Measurements from ENCODE around the gene LAD1. TPM values are rescaled to one million over a fixed set of nuclear protein-coding genes. Genes with fewer than 3 reads are reported as not detected.

Gene LAD1
- polyA plus RNA-seq, 10 donors = 10.1 to 23.3 (median 11.4) TPM

DNA sequence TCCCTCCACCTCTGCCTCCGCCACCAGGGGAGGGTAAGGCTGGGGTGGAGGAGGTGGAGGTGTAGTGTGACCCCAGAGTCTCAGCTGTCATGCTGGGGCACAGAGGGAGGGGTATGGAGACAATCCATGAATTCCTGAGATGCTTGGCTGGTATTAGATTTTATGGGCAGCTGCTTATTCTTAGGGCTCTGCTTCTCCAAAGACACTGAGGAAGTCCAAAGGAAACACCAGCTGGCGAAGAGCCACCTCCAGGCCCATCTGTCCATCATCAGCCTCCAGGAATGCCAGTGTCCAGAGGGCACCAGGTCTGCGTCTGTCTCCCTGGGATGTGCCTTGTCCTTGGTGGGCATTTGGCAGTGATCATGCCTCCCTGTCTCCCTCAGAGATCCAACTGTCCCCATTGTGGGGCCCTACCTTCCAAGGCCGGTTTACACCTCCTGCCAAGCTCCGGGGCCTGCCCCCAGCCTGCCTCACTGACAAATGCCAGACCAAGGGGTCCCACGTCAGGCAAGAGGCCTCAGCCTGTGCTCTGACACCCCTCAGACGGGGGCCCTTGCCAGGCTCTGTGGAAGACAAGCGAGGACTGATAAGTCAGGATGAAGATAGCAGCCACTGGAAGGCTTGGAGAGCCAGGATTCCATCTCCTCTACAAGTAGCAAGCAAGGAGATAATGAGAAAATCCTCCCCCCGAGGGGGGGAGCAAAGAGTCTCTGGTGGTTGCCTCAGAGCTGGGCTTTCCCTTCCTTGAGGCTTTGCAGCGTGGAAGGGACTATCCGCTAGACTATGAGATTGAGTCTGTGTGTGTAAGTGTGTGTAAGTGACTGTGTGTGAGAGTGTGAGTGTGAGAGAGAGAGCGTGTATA is 20.9 kb upstream of the LAD1 start:
- DNase-seq = peak; percentile 52 to 67 (median 56)

DNA sequence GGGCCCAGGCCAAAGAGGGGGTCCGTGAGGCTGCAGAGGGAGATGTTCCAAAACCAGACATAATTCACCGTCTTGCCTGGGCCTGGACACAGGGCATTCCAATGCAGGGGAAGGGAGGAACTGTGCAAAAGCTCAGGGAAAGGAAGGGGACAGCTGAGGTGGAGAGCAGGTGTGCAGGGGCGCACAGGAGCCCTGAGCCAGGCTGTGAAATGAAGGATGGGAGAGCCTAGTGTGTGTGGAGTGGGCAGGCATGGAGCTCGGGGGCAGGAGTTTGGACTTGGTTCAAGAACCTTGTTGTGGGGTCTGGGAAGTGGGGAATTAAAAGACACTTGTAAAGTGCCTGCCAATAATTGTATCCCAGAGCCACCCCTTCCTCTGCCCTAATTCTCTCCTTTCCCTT is 20.1 kb upstream of the LAD1 start:
- DNase-seq = no peak

DNA sequence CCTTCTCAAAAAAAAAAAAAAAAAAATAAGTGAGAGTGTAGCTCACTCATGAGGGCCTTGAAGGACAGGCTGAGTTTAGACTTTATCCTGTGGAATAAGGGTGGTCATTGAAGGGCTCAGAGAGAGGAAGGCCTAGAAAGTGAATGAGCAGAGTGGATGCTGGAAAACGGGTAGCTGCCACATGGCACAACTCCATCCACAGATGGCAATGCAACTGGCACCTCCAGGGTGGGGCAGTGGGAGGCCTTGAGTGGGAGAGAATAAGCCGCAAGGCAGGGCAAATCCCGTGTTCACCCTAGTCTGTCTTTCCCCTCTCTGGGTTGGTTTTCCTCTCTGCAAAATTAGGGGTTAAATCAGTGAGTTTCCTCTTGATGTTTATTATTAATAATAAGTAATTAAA is 19.3 kb upstream of the LAD1 start:
- DNase-seq = no peak

DNA sequence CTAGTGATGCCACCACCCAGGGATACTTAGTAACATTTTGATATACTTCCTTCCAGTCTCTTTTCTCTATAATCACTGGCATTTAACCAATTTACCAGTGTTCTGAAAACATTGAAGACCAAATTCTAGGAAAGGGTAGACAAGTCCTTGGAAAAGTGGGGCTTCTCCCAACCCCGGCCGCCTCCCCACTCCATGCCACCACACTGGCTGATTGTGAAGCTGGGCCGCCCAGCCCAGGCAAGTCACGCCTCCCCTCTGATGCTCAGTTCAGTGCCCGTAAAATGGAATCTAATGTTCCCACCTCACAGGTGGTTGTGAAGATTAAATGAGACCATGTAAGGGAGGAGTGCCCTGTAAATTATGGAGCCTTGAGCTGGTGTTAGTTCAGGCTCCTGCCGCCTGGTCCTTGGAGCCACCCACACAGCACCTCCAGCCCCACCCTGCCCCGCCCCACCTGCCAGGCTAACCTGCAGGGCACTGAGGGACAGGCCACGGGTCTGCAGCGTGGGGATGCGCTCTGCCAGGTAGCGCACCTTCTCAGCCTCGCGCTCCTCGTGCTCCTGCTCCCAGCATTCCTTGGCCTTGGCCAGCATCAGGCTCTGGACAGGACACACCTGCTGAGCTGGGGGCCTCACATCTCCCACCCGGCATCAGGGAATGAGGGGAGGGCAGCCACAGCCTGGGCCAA is 15.1 kb upstream of the LAD1 start:
- no peak for DNase-seq

DNA sequence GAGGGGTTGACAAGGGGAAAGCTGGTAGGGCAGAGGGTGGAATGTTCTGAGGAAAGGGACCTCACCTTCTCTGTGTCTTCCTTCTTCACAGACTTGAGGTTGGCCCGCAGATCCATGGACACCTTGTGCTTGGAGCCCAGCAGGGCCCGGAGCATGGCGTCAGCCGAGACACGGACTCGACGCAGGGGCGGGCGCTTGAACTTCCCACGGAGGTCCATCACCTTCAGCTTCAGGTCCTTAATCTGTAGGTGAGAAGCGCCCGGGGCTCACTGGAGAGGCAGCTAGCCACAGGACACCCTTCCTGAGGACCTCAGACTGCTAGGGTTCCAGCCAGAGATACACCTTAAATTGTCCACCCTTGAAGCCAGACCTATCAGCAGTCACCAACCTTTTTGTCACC is 12.2 kb upstream of the LAD1 start:
- DNase-seq = no peak

DNA sequence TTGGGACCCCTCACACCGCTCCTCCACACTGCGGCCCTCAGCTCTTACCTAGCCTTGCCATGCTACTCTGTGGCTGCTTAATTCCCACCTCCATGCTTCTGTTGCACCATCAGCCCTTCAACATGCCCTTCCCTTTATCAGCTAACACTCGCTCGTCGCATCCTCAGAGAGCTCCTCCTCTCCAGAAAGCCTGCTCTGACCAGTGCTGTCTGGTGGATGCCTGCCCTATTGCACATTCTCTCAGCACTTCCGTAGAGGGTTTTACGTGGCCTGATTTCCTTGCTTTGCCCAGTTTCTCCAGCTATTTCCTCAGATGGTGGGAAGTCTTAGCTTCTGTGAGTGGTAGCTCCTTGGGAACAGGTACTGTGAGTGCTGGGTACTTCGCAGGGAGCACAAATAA is 10.3 kb upstream of the LAD1 start:
- no peak for DNase-seq

DNA sequence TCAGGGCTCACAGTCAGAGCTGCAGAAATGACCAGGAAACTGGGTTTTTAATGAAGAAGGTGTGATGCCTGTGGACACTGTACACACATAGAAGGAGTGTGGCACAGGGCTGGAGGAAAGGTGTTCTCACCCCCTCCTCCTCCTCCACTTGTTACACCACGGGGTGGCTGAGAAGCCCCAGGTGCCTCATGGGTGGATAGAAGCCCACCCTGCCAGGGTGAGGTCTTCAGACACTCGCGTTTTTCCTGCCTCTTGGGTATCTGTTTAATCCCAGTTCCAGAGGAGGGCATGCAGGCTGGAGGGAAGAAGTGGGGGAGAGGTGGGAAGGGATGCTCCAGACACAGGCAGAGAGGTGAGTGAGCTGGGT is 9.7 kb upstream of the LAD1 start:
- no peak for DNase-seq

DNA sequence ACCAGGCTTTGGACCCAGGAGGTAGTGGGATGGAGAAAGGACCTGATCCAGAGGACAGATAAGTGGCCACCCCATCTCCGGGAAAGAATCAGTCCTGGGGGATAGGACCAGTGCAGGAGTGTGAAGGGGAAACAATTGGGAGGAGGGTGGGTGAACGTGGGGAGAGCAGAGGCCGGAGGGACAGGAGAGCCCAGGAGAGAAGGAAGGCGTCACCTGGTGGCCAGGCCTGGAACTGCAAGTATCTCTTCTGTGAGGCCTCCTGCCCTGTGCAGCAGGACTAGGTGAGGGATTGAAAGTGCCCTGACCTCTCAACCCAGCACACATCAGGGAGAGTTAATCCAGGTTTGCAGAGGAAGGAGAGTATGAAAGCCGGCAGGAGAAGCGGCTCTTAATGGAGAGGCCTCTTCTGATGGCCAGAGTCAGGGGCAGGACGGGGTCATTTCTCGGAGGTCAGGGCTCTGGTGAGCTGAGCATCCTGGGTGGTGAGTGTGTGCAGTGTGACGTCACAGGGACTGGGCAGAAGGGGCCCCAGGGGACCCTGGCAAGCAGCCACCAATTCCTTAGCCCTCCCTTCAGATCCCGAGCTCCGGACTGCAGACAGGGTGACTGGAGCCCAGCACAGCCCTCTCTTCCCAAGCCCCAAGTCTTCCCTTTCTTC is 9.2 kb upstream of the LAD1 start:
- DNase-seq = peak; percentile 64 to 83 (median 76)

DNA sequence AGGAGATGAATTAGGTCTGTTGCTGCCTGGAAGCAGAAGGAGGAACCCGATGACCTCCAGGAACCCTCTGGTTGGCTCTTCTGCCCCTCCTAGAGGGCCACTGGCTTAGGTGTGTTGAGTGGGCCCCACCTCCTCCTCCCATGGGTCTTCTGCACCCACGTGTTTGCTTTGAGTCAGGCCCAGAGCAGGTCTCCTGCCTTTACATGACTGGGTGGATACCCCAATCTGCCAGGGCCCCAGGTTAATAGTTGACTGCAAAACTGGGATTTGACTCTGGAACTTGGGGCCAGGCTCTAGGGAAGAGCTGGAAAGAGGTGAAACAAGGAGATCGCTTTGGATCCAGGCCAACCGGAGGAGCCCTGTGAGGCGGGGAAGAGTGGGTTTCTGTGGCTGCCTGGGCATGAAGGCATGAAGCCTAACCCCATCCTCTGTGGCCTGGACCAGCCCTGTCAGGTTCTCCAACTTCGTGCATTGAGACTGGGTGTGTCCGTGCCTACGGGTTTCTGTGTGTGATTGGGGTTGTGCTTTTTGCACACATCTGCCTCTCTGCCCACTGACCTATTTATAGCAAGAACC is 7.8 kb upstream of the LAD1 start:
- no peak for DNase-seq

DNA sequence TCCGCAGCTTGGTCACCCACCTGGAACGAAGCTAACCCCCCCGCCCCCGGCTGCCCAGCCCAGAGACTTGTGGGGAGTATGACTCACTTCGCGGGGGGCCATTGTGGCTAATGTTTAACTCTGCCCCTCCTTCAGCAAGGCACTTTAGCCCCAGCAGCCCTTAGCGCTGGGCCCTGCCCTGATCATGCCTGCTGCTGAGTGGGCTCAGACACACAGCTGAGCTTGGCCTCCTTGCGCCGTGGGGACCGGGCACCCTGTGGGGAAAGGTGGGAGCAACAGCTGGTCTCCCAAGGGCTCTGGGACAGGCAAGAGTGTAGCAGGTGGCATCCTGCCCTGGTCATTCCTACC is 6.3 kb upstream of the LAD1 start:
- DNase-seq = no peak

DNA sequence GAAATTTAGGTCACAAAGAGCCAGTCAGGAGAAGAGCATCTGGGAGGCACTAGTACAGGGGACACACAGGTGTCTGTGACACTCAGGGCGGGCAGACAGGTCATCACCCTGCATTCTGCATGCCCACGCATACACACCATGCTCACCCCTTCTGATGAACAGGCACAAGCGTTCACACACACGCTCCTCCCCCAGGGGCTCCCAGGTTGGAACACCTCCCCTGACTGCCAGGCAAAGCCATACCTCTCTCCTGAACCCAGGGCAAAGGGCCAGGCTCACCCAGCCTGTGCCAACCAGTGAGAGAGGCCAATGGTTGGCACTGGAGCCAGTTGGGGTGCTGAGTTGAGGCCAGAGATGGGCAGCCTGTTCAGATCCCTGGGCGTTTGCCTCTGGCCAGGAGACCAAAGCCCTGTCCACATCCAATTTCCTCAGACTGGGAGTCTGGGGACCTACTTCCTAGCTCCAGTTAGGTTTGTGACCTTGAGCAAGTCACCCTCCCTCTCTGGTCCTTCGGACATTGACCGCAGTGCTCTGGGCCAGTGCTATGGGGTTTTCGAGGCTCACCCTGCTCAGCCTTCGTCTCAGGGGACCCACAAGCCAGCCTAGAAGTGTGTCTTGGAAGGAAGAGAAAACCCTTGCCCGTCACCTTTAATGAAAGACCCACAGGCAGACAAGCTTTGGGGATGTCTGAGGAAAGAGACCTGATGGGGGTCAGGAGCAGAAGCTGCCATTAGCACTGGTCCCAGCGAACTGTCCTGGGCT is 5.8 kb upstream of the LAD1 start:
- DNase-seq = no peak

DNA sequence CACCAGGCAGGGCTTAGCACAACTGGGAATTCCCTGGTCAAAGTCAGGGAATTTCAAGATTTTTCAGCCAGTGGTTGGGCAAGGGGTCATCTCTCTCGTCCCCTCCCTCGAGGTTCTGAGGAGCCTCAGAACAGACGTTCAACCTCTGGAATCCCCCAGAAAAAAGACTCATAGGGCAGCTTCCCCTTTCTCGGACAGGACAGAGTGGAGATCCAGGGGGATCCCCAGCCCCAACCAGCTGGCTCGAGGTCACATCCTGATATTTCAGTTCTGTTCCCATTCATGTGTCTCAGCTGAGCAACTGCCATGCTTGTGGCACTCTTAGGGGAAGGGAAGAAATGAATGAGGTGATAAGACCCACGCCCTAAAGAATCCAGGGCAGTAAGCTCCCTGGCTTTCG is 4.9 kb upstream of the LAD1 start:
- no peak for DNase-seq

DNA sequence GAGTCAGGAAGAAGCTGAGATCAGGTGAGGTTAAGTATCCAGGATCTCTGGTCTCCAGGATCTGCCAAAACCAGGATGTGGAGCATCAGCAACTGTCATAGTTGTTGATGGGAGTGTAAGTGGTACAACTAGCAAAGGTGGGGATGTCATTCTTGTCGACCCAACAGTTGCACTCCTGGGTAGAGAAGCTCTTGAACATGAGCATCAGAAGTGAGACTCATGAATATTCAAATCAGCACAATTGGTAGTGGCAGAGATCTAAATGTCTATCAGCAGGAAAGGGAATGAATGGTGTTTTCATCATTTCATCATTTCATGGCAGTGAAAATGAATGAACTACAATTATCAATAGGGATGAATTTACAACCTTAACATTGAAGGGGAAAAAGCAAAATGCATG is 4.2 kb upstream of the LAD1 start:
- no peak for DNase-seq

DNA sequence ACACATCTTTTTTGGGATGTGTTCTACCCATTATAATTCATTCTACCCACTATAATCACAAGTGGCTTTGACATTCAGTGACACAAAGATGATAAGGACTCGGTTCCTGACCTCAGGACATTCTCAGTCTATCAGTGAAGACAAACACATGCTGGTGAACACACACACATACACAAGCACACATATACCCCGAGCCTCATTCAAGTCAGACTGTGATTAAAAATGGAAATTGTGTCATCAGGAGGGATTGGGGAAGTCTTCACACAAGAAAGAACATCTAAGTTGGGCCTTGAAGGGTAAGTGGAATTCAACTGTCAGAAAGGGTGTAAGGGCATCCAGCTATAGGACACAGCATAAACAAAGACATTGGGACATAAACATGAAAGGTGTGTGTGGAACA is 2.6 kb upstream of the LAD1 start:
- DNase-seq = no peak

DNA sequence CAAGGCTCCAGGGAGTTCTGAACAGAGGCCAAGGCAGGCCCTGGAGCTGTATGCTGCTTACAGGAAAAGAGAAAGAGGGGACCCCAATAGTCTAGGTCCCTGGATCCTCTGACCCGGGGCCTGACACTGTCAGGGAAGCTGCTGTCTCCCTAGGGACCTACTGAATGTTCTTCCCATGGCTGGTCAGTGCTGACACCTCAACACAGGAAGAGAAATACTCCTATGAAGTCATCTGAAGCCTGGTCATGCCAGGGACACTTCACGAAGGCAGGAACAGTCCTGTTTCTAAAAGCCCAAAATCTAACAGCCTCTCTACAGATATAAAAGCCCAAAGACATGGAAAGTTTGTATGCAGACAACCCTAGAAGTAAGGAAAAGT is 1.7 kb upstream of the LAD1 start:
- DNase-seq = no peak

DNA sequence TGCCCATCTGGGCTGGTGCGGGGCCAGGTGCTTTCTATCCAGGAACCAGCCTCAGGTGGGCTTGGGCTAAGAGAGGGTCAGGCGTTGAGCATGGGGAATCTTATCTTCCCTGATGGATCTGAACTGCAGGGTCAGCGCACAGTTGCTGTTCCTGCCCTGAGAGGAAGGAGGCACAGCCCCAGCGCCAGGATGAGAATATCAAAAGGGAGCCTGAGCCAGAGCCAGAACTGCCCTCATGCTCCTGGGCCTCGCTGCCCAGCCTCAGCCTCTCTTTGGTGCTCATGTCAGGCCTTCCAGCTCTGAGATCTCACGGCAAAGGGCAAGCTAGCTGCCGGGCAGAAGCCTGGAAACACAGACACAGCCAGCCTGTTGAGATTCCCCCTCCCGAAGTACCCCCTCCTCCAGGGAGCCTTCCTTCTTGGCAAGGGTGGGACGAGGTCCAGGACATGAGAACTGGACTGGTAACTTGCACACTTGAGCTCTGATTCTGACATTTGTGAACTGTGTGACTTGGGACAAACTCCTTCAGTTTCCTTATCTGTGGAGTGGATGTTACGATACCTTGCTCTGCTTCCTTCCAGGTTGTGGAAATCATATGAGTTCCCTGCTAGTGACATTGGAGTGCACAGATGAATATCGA is 1.2 kb upstream of the LAD1 start:
- DNase-seq = no peak

DNA sequence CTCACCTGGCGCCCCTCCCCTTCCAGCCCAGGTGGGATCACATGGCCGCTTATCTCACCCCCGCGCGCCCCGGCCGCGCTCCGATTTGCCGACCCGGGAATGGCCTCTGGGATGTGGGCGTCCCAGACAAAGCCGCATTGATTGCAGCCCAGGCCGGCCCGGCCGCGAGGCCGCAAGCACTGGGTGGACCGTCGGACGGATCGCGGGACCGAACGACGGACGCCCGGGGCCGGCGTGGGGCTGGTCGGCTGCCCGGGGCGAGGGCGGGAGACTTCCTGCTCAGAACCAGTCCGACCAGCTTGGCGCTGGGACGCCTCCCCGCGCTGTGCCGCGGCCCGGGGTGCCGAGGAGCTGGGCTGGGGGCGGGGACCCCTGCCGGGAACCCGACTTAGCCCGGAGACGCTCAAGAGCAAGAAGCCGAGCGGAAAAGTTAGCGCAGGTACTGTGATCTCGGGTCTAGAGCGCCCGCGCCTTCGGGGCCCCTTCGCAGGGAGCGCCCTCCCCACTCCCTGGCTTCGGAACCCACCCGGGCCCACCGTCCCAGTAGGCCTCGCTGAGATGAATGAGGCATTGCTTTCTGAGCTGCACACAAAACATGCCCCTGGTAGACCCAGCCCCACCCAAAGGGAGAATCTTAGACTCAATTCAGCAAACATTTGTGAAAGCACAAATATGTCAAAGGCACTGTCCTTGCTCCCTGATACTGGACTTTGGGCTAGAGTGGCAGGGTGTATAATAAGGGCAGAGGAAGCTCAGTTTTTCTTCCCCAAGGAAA is 415 bp upstream of the LAD1 start:
- peak in 1 of 3 donors; percentile 48 for DNase-seq

DNA sequence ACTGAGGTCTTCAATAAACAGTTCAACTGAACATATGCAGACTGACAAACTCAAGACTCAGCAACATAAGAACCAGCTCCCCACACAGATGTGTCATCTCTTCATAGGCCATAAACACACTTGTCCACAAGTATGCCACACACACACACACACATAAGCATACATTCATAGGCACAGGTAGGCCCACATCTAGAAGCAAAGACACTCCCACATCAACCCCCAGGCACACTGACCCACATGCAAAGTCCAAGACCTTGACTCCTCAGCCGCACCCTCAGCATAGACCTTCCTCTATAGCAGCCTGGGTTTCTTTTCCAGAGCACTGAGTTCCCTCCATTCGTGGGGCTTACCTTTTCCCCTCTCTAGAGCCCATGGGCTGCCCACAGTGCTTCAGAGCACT is 1.4 kb downstream of the LAD1 start:
- no peak for DNase-seq

DNA sequence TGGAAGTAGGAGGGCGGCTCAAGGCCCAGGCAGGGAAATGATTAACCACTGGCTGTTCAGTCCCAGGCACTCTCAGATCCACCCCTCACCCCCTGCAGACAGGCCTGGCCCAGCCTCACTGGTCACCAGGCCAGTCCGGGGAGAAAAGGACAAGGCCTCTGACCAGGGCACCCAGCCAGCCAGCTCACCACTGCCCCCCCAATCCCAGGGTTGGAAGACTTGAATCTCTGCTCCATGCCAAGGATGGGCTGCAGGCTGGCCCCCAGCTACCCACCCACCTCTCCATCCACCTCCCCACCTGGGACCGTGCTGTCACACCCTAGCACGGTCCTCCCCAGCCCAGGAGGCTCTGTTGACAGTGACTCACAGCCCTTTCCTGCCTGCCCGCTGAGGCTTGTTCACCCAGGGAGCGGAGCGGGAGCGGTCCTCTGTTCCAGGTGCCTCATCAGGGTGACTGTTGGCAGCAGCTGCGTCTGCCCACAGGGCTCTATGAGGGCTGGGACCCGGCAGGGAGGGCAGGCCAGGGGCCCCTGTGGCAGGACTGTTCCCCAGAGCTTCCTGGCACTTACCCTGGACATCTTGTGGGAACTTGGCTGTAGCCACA is 2.2 kb downstream of the LAD1 start:
- no peak for DNase-seq

DNA sequence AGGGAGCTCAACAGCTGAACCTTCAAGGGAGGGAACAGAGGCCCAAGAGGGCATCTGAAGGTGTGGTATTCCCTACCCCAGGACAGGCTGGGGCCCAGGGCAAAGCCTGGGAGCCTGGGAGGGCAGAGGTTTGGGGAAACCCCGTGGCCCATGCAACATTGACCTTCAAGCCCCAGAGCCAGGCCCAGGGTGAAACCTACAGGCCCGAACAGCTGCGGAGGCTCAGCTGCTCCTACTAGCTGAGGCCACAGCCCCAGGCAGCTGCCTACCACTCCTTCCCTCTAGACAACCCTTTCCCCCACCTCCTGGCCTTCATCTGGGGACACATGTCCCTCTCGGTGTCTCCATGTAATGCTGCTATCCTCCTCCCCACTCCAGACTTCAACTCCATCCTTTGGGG is 3.2 kb downstream of the LAD1 start:
- DNase-seq = peak in 2 of 3 donors; percentile 45 to 55
